DMS114 treated with DMSO at 0.1 percent for 48 hours (cell line): ENCODE results near the gene PLXNA1.

Source experiments
- DNase-seq: peaks from one replicate; lab custom pipeline; 2025; ENCODE audit not compliant: unreplicated experiment; lab: John Stamatoyannopoulos, UW

Gene PLXNA1

GRCh38 chr3:126952983-126953660 is 29.8 kb upstream of the PLXNA1 start:
- DNase-seq, result no peak

GRCh38 chr3:126954141-126954842 is 28.6 kb upstream of the PLXNA1 start:
- DNase-seq, result no peak

GRCh38 chr3:126955004-126955790 is 27.7 kb upstream of the PLXNA1 start:
- no peak for DNase-seq

DNA sequence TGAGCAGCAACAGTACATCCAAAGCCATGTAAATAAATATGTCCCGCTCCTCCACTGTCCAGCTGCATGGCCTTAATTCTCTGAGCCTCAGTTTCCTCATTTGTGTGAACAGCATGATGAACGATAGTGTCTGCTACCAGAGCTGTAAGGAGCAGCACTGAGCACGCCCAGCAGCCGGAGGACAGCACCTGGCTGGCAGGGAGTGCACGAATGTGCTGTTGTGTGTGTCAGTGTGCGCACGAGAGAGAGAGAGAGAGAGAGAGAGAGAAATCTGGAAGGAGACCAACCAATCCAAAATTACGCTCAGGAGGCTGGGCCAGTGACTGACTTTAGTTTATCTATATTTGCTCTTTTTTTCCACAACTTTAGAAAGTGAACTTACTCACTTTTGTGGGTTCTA is 26.6 kb upstream of the PLXNA1 start:
- no peak for DNase-seq

GRCh38 chr3:126956866-126957650 is 25.9 kb upstream of the PLXNA1 start:
- no peak for DNase-seq

- DNase-seq, result no peak
Measured at GRCh38 chr3:126957776-126958637, 24.9 kb upstream of the PLXNA1 start.

DNA sequence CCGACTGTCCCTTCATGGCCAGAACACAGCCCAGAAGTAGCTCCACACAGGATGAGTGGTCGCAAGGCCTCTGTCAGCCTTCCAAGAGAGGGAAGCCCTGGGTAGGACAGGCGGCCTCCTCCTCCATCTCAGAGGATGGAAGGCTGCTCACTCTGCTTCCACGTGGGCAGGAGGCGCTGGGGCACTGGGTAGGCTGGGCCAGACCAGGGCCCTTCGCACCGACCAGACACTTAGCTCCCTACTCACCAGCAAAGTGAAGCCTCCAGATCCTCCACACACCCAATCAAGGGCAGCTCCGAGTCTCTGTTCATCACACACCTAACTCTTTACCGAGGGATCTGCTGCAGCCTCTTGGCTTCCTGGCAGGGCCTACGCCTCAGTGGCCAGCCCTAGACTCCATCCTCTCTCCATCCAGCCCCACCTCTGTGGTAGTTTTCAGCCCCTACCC is 24.3 kb upstream of the PLXNA1 start:
- DNase-seq, result no peak

DNA sequence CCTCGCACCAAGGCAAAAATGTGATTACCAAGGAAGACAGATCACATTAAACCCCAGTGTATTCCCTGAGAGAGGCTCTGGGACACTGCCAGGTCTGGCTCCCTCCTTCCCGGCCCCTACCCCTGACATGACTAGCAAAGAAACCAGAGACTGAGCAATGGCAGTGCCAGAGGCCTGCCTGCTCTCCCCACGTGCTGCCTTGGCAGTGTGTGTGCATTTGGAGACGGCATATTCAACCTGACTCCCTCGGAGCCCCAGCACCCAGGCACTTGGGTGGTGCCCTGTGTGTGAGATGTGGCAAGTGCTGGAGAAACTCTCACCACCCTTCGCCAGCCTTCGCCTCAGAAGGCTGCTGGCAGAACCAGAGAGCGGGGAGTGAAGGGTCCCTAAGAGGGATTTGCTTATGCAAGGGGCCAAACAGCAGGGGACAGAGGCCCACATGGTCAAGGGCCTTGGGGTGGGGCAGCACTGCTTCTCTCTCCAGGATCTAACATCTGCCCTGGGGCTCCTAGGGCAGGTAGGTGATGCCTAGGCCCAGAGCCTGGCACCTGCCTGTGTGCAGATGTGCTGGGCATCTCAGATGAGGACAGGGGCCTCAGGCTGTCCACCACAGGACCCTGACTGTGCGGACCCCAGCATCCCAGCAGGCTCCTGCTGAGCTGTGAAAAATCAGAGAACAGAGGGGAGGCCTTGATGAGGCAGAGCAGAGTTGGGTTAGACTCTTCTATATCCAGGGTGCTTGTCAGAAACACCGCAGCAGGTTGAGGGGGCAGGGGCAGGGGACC is 23.6 kb upstream of the PLXNA1 start:
- DNase-seq, result no peak

DNA sequence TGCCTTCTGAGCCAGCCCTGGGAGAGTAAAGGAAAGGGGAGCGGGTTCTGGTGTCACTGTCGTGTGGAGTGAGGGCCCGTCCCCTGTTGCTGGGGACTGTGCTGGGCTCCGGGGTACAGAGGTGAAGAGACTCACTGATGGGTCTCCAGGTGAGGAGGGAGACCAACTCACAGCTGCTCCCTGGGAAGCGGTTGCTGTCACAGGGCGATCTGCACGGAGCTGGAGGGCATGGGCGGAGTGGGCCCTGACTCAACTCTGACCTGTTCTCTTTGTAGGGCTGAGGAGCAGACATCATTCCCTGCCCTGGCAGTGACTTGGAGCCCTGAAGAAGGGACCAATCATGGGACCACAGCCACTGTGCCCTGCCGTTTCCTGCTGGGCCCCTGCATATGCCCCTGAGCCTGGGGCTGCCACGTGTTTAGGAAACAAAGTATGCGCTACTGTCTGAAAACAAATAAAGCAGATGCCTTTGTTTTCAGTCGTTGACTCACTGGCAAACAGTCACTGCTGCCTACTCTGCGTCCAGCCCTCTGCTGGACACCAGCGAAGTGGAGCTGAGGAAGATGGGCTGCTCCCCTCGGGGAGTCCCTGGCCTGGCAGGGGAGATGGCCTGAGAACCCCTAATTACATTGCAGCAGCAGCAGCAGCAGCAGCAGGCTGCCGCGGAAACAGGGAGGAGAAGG is 22.9 kb upstream of the PLXNA1 start:
- no peak for DNase-seq

DNA sequence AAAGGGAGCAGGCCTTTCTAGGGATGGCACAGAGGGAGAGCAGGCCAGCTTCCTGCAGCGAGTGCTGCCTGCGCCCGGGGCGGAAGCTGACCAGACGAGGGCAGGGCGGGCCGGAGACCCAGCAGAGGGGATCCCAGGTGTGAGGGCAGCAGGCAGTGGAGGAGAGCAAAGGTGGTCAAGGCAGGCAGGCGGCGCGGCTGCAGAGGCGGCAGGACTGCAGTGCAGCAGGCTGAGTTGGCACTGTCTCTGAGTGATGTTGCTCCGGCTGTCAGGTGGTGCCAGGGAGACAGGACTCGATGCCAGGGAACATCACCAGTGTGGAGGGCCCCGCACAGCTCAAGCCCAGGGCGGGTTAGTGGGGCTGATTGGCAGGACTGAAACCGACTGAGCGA is 22.3 kb upstream of the PLXNA1 start:
- DNase-seq, result no peak

DNA sequence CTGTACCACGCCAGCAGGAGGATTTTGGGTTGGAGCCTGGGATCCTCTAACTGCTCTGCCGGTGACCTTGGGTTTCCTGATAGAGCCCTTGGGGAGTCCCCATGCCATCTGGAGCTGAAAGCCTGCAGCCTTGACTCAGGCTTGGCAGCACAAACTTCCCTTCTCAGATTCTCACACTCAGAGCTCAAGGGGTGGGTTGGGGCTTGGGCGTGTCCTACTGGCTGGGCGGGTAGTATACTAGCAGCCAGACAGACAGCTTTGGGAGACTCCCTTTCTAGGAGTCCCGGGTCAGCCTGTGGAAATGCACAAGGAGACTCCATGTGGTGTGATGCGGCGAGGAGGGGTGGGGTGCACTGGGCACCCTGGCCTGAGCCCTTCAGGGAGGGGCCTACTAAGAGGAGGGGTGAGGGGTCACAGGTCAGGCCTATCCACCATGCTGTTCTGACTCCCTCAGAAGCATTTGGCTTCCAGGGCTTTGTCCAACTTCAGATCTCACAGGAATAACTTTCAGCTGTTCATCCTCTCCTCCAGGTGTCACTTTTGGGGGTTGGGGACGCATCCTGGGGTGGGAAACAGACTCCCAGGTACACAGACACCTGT is 21.6 kb upstream of the PLXNA1 start:
- DNase-seq, result no peak

GRCh38 chr3:126961791-126962461 is 21.0 kb upstream of the PLXNA1 start:
- DNase-seq, result no peak

DNA sequence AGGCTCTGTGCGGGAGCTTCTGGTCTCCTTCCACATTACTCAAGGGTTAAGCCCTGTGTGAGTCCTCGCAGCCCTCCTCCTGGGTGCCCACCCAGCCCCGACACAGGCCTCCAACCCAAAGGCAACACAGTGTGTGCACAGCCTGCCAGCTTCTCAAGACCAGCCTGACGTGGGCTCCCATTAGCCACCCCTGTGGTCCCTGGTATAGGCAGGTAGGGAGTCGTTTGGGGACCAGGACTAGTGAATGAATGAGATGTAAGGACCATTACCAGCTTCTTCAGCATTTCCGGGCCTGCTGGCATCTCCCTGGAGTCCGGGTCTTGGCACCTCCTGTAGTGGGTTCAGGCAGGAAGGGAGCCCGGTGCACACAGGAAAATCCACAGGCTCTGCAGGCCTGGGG is 20.2 kb upstream of the PLXNA1 start:
- DNase-seq, result no peak

GRCh38 chr3:126963261-126964190 is 19.4 kb upstream of the PLXNA1 start:
- no peak for DNase-seq

GRCh38 chr3:126964261-126964660 is 18.7 kb upstream of the PLXNA1 start:
- DNase-seq, result no peak

GRCh38 chr3:126964950-126965349 is 18.0 kb upstream of the PLXNA1 start:
- no peak for DNase-seq

DNA sequence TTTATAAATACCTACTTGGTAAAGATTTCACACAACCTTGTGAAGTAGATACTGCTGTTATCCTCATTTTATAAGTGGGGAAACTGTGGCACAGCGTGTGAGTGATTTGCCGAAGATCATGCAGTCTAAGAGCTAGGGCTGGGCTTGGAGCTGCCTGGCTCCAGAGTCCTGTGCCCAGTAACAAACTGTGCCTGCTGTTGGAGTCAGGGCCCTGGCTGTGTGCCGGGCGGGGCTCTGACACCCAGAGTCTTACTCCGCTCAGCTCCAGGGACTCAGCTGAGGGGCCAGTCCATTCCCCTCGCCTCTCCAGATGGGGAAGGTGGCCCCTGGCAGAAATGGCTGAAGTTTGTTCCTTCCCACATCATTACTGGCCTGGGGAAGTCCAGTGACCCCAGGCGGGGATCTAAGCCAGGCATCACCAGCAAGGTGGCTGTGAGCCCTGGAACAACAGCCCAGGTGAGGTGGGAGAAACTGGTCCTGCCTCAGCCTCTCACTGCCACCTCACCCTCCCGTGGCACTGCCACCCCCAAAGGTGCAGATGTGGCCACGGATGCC is 17.3 kb upstream of the PLXNA1 start:
- no peak for DNase-seq
